C4-2B (cell line): ENCODE results near the gene NARF.
"Not testable (repeated sequence)": the region's sequence is repeated elsewhere in the genome, so short reads cannot be mapped to it uniquely, and the experiment has no call there.

Source experiments
- ZFX ChIP-seq: fragments of 450-650 bp; IDR thresholded peaks from 2 replicates; pipeline ENCODE4 v1.6.1; 2017
- TF ChIP-seq, protein P1 (sequence below): fragments of 450-650 bp; conservative IDR thresholded peaks from 2 replicates; pipeline ENCODE4 v1.5.1; 2017; ENCODE audit warnings: mild to moderate bottlenecking

DNA sequence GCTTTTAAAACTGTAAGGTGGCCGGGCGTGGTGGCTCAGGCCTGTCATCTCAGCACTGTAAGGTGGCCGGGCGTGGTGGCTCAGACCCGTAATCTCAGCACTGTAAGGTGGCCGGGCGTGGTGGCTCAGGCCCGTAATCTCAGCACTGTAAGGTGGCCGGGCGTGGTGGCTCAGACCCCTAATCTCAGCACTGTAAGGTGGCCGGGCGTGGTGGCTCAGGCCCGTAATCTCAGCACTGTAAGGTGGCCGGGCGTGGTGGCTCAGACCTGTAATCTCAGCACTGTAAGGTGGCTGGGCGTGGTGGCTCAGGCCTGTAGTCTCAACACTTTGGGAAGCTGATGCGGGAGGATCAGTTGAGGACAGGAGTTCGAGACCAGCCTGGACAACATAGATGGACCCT is 80.5 kb downstream of the NARF start:
- TF ChIP-seq, protein P1, sequence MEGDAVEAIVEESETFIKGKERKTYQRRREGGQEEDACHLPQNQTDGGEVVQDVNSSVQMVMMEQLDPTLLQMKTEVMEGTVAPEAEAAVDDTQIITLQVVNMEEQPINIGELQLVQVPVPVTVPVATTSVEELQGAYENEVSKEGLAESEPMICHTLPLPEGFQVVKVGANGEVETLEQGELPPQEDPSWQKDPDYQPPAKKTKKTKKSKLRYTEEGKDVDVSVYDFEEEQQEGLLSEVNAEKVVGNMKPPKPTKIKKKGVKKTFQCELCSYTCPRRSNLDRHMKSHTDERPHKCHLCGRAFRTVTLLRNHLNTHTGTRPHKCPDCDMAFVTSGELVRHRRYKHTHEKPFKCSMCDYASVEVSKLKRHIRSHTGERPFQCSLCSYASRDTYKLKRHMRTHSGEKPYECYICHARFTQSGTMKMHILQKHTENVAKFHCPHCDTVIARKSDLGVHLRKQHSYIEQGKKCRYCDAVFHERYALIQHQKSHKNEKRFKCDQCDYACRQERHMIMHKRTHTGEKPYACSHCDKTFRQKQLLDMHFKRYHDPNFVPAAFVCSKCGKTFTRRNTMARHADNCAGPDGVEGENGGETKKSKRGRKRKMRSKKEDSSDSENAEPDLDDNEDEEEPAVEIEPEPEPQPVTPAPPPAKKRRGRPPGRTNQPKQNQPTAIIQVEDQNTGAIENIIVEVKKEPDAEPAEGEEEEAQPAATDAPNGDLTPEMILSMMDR: not testable (repeated sequence)
- TF ChIP-seq ZFX: not testable (repeated sequence)
